ENCODE results near the gene SRMS.

Gene SRMS

GRCh38 chr20:63495167-63495720 lies 52.3 kb downstream of the SRMS start:
- in situ Hi-C loops (cut with MboI; ENCODE audit: low sequenced_read_pairs, unreplicated experiment): no loop called here
- no peak for DNase-seq (ENCODE audit: low spot score)
- no peak for TF ChIP-seq CTCF (IDR thresholded peaks at IDR 0.05; ENCODE audit: borderline replicate concordance, control extremely low read depth, extremely low read depth, insufficient read depth, missing control alignments)

GRCh38 chr20:63494420-63495166 lies 53.0 kb downstream of the SRMS start:
- no peak for TF ChIP-seq CTCF (IDR thresholded peaks at IDR 0.05; ENCODE audit: borderline replicate concordance, control extremely low read depth, extremely low read depth, insufficient read depth, missing control alignments)
- in situ Hi-C loops (cut with MboI; ENCODE audit: low sequenced_read_pairs, unreplicated experiment): no loop called here
- no peak for DNase-seq (ENCODE audit: low spot score)

- in situ Hi-C loops (cut with MboI; ENCODE audit: low sequenced_read_pairs, unreplicated experiment): no loop called here
- no peak for TF ChIP-seq CTCF (IDR thresholded peaks at IDR 0.05; ENCODE audit: borderline replicate concordance, control extremely low read depth, extremely low read depth, insufficient read depth, missing control alignments)
- no peak for DNase-seq (ENCODE audit: low spot score)
Observed at GRCh38 chr20:63494084-63494419, 53.5 kb downstream of the SRMS start.

- TF ChIP-seq CTCF (IDR thresholded peaks at IDR 0.05; ENCODE audit: borderline replicate concordance, control extremely low read depth, extremely low read depth, insufficient read depth, missing control alignments): no peak
- DNase-seq (ENCODE audit: low spot score): no peak
- in situ Hi-C loops (cut with MboI; ENCODE audit: low sequenced_read_pairs, unreplicated experiment): no loop called here
Observed at GRCh38 chr20:63493563-63494020, 54.0 kb downstream of the SRMS start.

- no peak for TF ChIP-seq CTCF (IDR thresholded peaks at IDR 0.05; ENCODE audit: borderline replicate concordance, control extremely low read depth, extremely low read depth, insufficient read depth, missing control alignments)
- no peak for DNase-seq (ENCODE audit: low spot score)
- in situ Hi-C loops (cut with MboI; ENCODE audit: low sequenced_read_pairs, unreplicated experiment): no loop called here
Observed at GRCh38 chr20:63492982-63493381, 54.6 kb downstream of the SRMS start.

- no peak for DNase-seq (ENCODE audit: low spot score)
- in situ Hi-C loops (cut with MboI; ENCODE audit: low sequenced_read_pairs, unreplicated experiment): no loop called here
- TF ChIP-seq CTCF (IDR thresholded peaks at IDR 0.05; ENCODE audit: borderline replicate concordance, control extremely low read depth, extremely low read depth, insufficient read depth, missing control alignments): no peak
Observed at GRCh38 chr20:63492518-63492917, 55.0 kb downstream of the SRMS start.
